Measurements from ENCODE around the gene CPAMD8. TPM values are rescaled to one million over a fixed set of nuclear protein-coding genes. Genes with fewer than 3 reads are reported as not detected.
A peak's percentile ranks its signal among the peaks of the same experiment; 100 is the strongest.

Gene CPAMD8
- total RNA-seq, 1 experiment from 2014 or later = 0.20 TPM

GRCh38 chr19:16899566-16900075 is 127.0 kb downstream of the CPAMD8 start:
- no peaks in the 10 kb centered on the region for H3K9me3 ChIP-seq (ENCODE audit: control insufficient read depth in 1 of 2, insufficient read depth in 1 of 2, low read depth in 1 of 2, low read length in 2 of 2)
- no peaks in the 10 kb centered on the region for H3K36me3 ChIP-seq (ENCODE audit: control insufficient read depth in 1 of 2, insufficient read depth in 2 of 2, low read length in 2 of 2)
- TF ChIP-seq CTCF (IDR thresholded peaks at IDR 0.05 in 2 of 3, conservative IDR thresholded peaks at IDR 0.05 in 1 of 3; ENCODE audit: borderline replicate concordance in 1 of 3, insufficient read depth in 1 of 3, low read depth in 2 of 3, low read length in 2 of 3) = peak; percentile 76 to 94 (median 76)
- TF ChIP-seq ZFX (IDR thresholded peaks at IDR 0.05) = no peak
- TF ChIP-seq RAD21 (IDR thresholded peaks at IDR 0.05; ENCODE audit: low read depth) = peak; percentile 89
- no peak overlapping the region for H3K4me2 ChIP-seq (ENCODE audit: low read length)
- ATAC-seq (peak; percentile 88), DNase-seq (ENCODE audit: low read depth, low spot score) (peak; percentile 35)
- intact Hi-C loops (cut with micrococcal nuclease) = loop anchor here (1.0 to 2.0 kb wide), 3 partner anchors 120 to 185 kb away; no protein-coding TSS in a partner anchor
- no peaks in the 10 kb centered on the region for H3K9me2 ChIP-seq (ENCODE audit: insufficient read depth)
- H4K20me1 ChIP-seq (ENCODE audit: insufficient read depth) = no peaks in the 10 kb centered on the region
- POLR2A ChIA-PET = no interaction called here
- CTCF ChIA-PET = interaction anchor here (0.7 to 1.5 kb wide), 3 partner anchors 17 to 185 kb away, joined by 3 to 4 read pairs (median 3); no protein-coding TSS in a partner anchor
- BruUV-seq (replicated peaks) = no TSS peak
- H3K79me2 ChIP-seq (ENCODE audit: insufficient read depth, low read length) = no peaks in the 10 kb centered on the region
- no peak overlapping the region for H3K4me3 ChIP-seq (replicated peaks in 1 of 2; ENCODE audit: low read depth in 1 of 2, low read length in 2 of 2)
- RAD21 ChIA-PET (ENCODE audit: low non-redundant PET in 1 of 2, low total read pairs in 2 of 2, uncharacterized antibody in 2 of 2, unreplicated experiment in 2 of 2) = no interaction called here
- H3K9ac ChIP-seq (ENCODE audit: low read length) = no peak overlapping the region
- no peak overlapping the region for H3K27ac ChIP-seq (ENCODE audit: low read depth, low read length)
- peak overlapping the region; percentile 46 for H2AFZ ChIP-seq (ENCODE audit: low read depth, low read length, poor library complexity, severe bottlenecking)
- H3K27me3 ChIP-seq (ENCODE audit: insufficient read depth, low read length) = no peaks in the 10 kb centered on the region
- peaks cover 2 to 8% of the 10 kb centered on the region in 2 experiments; a peak in 2 of 4 replicates for H3K4me1 ChIP-seq (ENCODE audit: control insufficient read depth in 1 of 2, insufficient read depth in 2 of 2, low read length in 2 of 2)

- CTCF ChIA-PET = interaction anchor here (1.5 kb wide), 1 partner anchor 18 kb away, joined by 4 read pairs; no protein-coding TSS in a partner anchor
- peaks cover 2 to 8% of the 10 kb centered on the region in 2 experiments; a peak in 2 of 4 replicates for H3K4me1 ChIP-seq (ENCODE audit: control insufficient read depth in 1 of 2, insufficient read depth in 2 of 2, low read length in 2 of 2)
- H3K4me3 ChIP-seq (replicated peaks in 1 of 2; ENCODE audit: low read depth in 1 of 2, low read length in 2 of 2) = no peak overlapping the region
- no peaks in the 10 kb centered on the region for H3K79me2 ChIP-seq (ENCODE audit: insufficient read depth, low read length)
- no peak overlapping the region for H3K4me2 ChIP-seq (ENCODE audit: low read length)
- DNase-seq (ENCODE audit: low read depth, low spot score) = no peak
- no peak overlapping the region for H3K27ac ChIP-seq (ENCODE audit: low read depth, low read length)
- H2AFZ ChIP-seq (ENCODE audit: low read depth, low read length, poor library complexity, severe bottlenecking) = no peak overlapping the region
- intact Hi-C loops (cut with micrococcal nuclease) = loop anchor here (1.0 to 2.0 kb wide), 3 partner anchors 119 to 184 kb away; no protein-coding TSS in a partner anchor
- no peaks in the 10 kb centered on the region for H3K36me3 ChIP-seq (ENCODE audit: control insufficient read depth in 1 of 2, insufficient read depth in 2 of 2, low read length in 2 of 2)
- no peaks in the 10 kb centered on the region for H4K20me1 ChIP-seq (ENCODE audit: insufficient read depth)
- RAD21 ChIA-PET (ENCODE audit: low non-redundant PET in 1 of 2, low total read pairs in 2 of 2, uncharacterized antibody in 2 of 2, unreplicated experiment in 2 of 2) = interaction anchor here in 1 of 2 experiments (0.6 kb wide), 1 partner anchor 195 kb away, joined by 5 read pairs; no protein-coding TSS in a partner anchor
- no peaks in the 10 kb centered on the region for H3K9me3 ChIP-seq (ENCODE audit: control insufficient read depth in 1 of 2, insufficient read depth in 1 of 2, low read depth in 1 of 2, low read length in 2 of 2)
- no peaks in the 10 kb centered on the region for H3K9me2 ChIP-seq (ENCODE audit: insufficient read depth)
- no TSS peak for BruUV-seq (replicated peaks)
- no peak overlapping the region for H3K9ac ChIP-seq (ENCODE audit: low read length)
- POLR2A ChIA-PET = no interaction called here
- no peaks in the 10 kb centered on the region for H3K27me3 ChIP-seq (ENCODE audit: insufficient read depth, low read length)
- ATAC-seq = no peak
- TF ChIP-seq ELF1 (IDR thresholded peaks at IDR 0.05; ENCODE audit: borderline replicate concordance, low read depth) (no peak), EZH2 (IDR thresholded peaks at IDR 0.05) (no peak), EZH2phosphoT487 (IDR thresholded peaks at IDR 0.05; ENCODE audit: borderline replicate concordance) (no peak), ATF3 (IDR thresholded peaks at IDR 0.05) (no peak), MAX (IDR thresholded peaks at IDR 0.05) (no peak), CBX3 (IDR thresholded peaks at IDR 0.05; ENCODE audit: low read depth) (no peak), SRF (IDR thresholded peaks at IDR 0.05; ENCODE audit: low read depth) (no peak), POLR2A (IDR thresholded peaks at IDR 0.05; ENCODE audit: borderline replicate concordance, extremely low read depth, insufficient read depth, insufficient read length) (no peak), CTCF (IDR thresholded peaks at IDR 0.05 in 2 of 3, conservative IDR thresholded peaks at IDR 0.05 in 1 of 3; ENCODE audit: borderline replicate concordance in 1 of 3, insufficient read depth in 1 of 3, low read depth in 2 of 3, low read length in 2 of 3) (no peak), POLR2AphosphoS5 (IDR thresholded peaks at IDR 0.05; ENCODE audit: low read depth, low read length) (no peak)
Observed at GRCh38 chr19:16898361-16899015, 128.1 kb downstream of the CPAMD8 start.
